ENCODE results near the gene CHDH.

Gene CHDH

GRCh38 chr3:53788038-53788437 is 58.2 kb downstream of the CHDH start:
- TF ChIP-seq CTCF (IDR thresholded peaks at IDR 0.05; ENCODE audit: low read depth, low read length), result no peak
- H3K4me3 ChIP-seq (ENCODE audit: low read depth, low read length), result no peak overlapping the region

- no peak for TF ChIP-seq CTCF (IDR thresholded peaks at IDR 0.05; ENCODE audit: low read depth, low read length)
- H3K4me3 ChIP-seq (ENCODE audit: low read depth, low read length), result no peak overlapping the region
Observed at GRCh38 chr3:53787016-53787415, 59.2 kb downstream of the CHDH start.

- no peak for TF ChIP-seq CTCF (IDR thresholded peaks at IDR 0.05; ENCODE audit: low read depth, low read length)
- H3K4me3 ChIP-seq (ENCODE audit: low read depth, low read length), result no peak overlapping the region
Observed at GRCh38 chr3:53780806-53781205, 65.4 kb downstream of the CHDH start.

- TF ChIP-seq CTCF (IDR thresholded peaks at IDR 0.05; ENCODE audit: low read depth, low read length), result no peak
- H3K4me3 ChIP-seq (ENCODE audit: low read depth, low read length), result no peak overlapping the region
Observed at GRCh38 chr3:53780171-53780570, 66.0 kb downstream of the CHDH start.

- H3K4me3 ChIP-seq (ENCODE audit: low read depth, low read length), result no peak overlapping the region
- TF ChIP-seq CTCF (IDR thresholded peaks at IDR 0.05; ENCODE audit: low read depth, low read length), result no peak
Observed at GRCh38 chr3:53778153-53778552, 68.1 kb downstream of the CHDH start.

GRCh38 chr3:53777468-53777867 is 68.8 kb downstream of the CHDH start:
- no peak overlapping the region for H3K4me3 ChIP-seq (ENCODE audit: low read depth, low read length)

GRCh38 chr3:53776494-53777101 is 69.6 kb downstream of the CHDH start:
- no peak for TF ChIP-seq CTCF (IDR thresholded peaks at IDR 0.05; ENCODE audit: low read depth, low read length)

More at GRCh38 chr3:53777468-53777867, 68.8 kb downstream of the CHDH start:
- TF ChIP-seq CTCF (IDR thresholded peaks at IDR 0.05; ENCODE audit: low read depth, low read length), result no peak

More at GRCh38 chr3:53776494-53777101, 69.6 kb downstream of the CHDH start:
- no peak overlapping the region for H3K4me3 ChIP-seq (ENCODE audit: low read depth, low read length)

All from WI38 (cell line).